Hematopoietic multipotent progenitor cell (in vitro differentiated cells): ENCODE measurements around the gene MBD3L2B. TPM values are rescaled to one million over a fixed set of nuclear protein-coding genes. Genes with fewer than 3 reads are reported as not detected.

Experiments used
- DNase-seq, 3 donors: peaks; one replicate each; pipeline ENCODE4 v3.0.0-alpha.2; 2011 to 2015; ENCODE audit warnings: low read depth in 2 of 3, low spot score in 2 of 3
- total RNA-seq: library from RNA; depleted of rRNA; stranded (reverse); fragments of >200 nt; gene quantifications from one replicate; pipeline ENCODE4 v1.2.3, GENCODE V29; 2012

Gene MBD3L2B
- total RNA-seq, 1 donor: not detected

DNA sequence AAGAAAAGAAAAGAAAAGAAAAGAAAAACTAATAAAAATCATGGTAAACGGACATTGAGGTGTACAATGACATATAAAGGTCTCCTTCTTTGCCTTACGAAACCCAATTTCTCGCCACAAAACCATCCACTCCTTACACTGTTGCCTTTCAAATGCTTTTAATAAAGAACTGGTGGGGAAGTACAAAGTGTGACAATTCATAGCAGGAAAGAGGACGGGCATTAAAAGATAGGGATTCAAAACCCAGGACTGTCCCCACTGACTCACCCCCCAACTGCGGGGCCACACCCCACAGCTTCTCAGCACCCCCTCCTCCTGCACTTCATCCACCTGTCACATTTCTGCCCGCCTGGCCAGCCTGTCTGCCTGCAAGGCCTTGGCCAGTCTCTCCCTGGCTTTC is 2.4 kb downstream of the MBD3L2B start:
- DNase-seq: no peak

GRCh38 chr19:7013678-7014077 is 7.6 kb downstream of the MBD3L2B start:
- peak in 1 of 3 donors; percentile 54 for DNase-seq

DNA sequence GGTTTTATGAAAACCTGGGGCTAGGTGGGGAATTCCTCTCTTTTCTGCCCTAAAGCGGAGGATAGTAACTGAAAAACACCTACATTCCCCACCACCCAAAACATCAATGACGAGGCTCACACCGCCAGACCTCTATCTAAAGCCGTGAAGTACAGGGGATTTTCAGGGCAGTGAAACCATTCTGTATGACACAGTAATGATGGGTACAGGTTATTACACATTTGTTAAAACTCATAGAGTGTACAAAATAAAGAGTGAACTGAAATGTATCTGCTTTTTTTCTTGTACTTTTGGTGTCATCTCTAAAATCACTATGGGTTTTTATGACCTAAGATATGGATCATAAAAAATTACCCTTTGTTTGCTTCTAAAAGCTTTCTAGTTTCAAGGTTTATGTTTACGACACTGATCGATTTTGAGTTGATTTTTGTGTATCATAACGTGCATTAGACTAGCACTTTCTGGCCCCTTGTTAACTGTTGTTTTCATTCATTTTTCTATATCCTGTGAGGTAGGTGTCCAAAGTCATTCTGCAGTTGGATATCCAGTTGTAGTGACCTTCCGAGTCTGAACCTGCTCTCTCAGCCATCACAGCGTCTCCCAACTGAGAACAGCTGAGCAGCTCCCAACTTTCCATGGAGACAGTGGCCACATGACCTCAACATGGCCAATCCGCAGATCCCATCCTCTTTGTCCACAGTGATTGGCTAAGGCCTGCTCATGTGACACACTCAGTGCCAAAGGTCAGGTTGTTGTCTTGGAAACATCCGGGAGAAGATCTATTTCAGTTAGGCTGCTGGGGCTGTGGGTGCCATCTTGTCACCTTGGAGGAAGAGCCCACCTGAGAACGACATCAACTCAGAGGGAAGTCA is 10.3 kb downstream of the MBD3L2B start:
- no peak for DNase-seq

- peak in 1 of 3 donors; percentile 73 for DNase-seq
Observed at GRCh38 chr19:7007859-7008258, 13.4 kb downstream of the MBD3L2B start.

DNA sequence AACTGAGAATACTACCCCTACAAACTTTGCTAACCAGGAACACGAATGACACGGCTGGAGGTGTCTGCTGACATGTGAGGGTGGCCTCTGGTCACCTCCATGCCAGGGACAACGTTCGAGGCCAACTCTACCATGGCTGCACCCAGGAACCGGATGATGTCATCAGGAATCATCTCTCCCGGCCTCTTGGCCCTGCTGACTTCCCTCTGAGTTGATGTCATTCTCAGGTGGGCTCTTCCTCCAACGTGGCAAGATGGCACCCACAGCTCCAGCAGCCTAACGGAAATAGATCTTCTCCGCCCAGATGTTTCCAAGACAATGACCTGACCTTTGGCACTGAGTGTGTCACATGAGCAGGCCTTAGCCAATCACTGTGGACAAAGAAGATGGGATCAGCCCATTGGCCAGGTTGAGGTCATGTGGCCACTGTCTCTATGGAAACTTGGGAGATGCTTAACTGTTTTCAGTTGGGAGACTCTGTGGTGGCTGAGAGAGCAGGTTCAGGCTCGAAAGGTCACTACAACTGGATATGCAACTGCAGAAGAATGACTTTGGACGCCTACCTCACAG is 15.0 kb downstream of the MBD3L2B start:
- DNase-seq: no peak

DNA sequence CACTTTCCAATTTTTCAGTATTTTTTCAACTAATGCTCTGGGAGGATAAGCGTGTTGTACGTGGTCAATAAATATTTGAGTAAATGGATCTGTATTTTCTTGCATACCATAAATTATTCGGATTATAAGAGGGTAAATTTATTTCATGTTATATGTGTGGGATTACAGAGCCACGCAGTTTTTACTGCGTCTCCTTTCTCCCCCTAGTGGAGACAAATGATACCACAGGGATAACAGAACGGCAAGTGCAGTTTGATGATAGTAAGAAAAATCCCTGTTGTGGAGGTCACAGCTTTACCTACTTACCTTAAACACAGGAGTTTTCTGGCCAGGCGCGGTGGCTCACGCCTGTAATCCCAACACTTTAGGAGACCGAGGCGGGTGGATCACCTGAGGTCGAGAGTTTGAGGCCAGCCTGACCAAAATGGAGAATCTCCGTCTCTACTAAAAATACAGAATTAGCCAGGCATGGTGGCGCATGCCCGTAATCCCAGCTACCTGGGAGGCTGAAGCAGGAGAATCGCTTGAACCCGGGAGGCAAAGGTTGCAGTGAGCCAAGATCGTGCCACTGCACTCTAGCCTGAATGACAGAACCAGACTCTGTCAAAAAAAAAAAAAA is 16.8 kb downstream of the MBD3L2B start:
- peak in 2 of 3 donors; percentile 19 to 54 for DNase-seq

GRCh38 chr19:7000816-7001215 is 20.4 kb downstream of the MBD3L2B start:
- no peak for DNase-seq

DNA sequence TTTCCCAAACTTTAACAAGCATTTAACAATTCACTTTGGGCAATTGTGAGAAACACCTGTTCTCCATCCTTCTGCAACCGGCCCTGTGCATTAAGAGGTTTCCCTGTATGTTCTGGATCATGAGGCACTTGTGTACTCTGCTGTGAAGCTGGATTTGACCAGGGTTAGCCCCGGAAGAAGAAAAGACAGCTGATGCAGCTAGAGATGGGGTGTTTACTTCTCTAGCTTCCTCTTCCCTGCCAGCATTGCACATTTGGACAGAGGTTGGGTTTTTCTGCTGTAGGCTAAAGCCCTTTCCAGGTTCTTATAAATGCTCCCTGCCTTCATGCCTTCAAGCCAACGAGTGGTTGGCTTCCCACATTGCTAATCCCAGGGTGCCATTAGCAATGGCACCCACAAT is 20.9 kb downstream of the MBD3L2B start:
- no peak for DNase-seq

DNA sequence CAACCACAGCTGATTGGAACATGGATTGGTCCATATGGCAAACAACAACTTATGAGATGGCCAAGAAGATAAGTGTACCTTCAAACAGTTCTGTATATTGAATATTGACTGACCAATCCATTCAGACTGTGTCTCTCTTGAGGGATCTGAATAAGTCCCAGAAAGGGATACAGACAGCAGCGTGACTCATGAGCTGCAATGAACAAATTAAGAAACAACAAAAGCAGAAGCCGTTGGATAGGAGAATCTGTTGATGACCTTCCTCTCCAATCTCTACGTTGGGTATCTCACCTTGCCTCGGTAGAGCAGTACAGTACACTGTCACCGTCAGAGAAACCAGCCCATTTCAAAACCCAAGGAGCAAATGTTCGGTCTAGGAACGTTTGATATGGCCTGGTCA is 21.3 kb downstream of the MBD3L2B start:
- DNase-seq: no peak

DNA sequence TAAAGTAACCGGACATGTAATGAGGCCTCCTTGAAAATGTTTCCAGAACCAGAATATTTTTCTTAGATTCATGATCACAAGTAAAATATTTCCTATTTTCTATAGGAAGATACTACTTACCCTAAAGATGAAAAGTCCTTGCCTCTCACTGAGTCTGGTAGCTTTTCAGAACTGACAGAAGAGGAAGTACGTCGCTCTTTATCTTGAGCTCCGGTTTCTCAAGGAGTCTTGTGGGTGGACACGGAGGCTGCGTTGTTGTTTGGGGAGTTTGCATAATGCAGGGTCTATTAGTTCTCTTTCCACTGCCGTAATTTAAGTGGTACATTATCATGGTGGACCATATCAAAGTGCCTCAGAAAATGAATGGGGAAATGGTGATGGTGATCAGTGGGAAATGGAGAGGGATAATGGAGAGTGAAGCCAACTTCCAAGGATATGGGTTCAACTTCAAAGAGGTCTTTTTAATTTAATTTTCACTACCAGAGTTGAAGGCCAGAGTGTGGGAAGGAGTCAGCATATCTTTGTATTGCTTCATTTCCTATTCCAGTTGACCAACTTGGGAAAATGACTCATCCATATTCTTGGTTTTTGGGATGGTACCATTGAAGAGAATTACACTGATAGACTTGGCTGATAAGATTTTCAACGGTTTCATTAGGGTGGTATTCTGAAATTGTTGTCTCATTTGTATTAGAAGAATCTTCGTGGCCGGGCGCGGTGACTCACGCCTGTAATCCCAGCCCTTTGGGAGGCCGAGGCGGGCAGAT is 23.4 kb downstream of the MBD3L2B start:
- DNase-seq: peak in 1 of 3 donors; percentile 68

- no peak for DNase-seq
Observed at GRCh38 chr19:6996810-6997209, 24.4 kb downstream of the MBD3L2B start.

DNA sequence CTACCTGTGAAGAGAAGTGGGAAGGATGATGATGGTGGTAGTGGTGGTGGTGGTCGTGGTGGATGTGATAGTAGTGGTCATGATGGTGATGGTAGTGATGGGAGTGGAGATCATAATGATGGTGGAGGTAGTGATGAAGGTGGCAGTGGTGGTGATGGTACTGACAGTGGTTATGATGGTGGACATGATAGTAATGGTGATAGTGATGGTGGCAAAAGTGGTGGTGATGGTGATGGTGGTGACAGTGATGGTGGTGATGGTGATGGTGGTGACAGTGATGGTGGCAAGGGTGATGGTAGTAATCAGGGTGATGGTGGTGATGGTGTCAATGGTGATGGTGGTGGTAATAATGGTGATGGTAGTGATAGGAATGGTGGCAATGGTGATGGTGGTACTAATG is 26.2 kb downstream of the MBD3L2B start:
- DNase-seq: no peak

DNA sequence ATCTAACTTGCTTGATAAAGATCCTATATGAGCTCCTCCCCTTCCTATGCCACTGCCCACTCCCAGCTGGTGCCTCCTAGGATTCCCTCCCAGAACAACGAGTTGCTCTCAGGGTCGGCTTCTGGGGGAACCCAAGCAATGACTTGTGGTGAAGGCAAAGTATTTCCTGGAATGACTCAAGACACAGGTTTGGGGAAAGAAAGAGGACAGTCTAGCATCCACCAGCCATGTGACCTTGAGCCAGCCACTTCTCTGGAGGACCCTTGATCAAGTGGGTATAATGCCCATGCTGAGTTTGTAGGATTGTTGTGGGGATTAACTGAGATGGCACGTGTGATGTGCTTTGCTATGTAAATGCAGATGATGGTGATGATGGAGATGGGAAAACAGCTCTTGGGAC is 33.0 kb downstream of the MBD3L2B start:
- DNase-seq: no peak

GRCh38 chr19:6987850-6988249 is 33.4 kb downstream of the MBD3L2B start:
- DNase-seq: no peak

DNA sequence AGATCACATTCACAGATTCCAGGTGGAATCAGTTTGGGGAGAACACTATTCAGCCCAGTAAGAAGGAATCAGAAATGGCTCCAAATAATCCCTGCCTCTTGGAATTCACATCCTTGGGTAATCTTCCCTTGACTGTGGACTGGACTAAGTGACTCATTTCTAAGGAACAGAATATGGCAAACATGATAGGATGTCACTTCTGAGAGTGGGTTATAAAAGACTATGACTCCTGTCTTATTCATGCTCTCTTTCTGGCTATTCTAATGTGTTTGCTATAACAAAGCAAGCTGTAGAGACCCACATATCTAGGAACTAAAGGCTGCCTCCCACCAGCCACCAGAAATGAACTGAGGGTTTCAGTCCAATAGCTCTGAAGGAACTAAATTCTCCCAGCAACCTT is 37.8 kb downstream of the MBD3L2B start:
- no peak for DNase-seq

- DNase-seq: no peak
Observed at GRCh38 chr19:6979399-6979798, 41.8 kb downstream of the MBD3L2B start.

GRCh38 chr19:6976197-6976596 is 45.0 kb downstream of the MBD3L2B start:
- no peak for DNase-seq

- no peak for DNase-seq
Observed at GRCh38 chr19:6971366-6971765, 49.9 kb downstream of the MBD3L2B start.

- peak in 2 of 3 donors; percentile 43 to 67 for DNase-seq
Observed at GRCh38 chr19:6970443-6970842, 50.8 kb downstream of the MBD3L2B start.

GRCh38 chr19:6970021-6970420 is 51.2 kb downstream of the MBD3L2B start:
- peak in 2 of 3 donors; percentile 19 to 74 for DNase-seq

- no peak for DNase-seq
Observed at GRCh38 chr19:6969490-6969889, 51.7 kb downstream of the MBD3L2B start.
